ENCODE results near the gene AIM2.
"Not testable (repeated sequence)": the region's sequence is repeated elsewhere in the genome, so short reads cannot be mapped to it uniquely, and the experiment has no call there.

Gene AIM2

GRCh38 chr1:159113596-159114433, 37.2 kb upstream of the AIM2 start:
- TF ChIP-seq CTCF (IDR thresholded peaks at IDR 0.05; ENCODE audit: unreplicated experiment in 3 of 3): no peak
- H3K4me3 Mint-ChIP-seq: no peak overlapping the region
- H3K9me3 Mint-ChIP-seq: no peaks in the 10 kb centered on the region
- H3K27ac Mint-ChIP-seq: no peak overlapping the region
- no peaks in the 10 kb centered on the region for H3K27me3 Mint-ChIP-seq (ENCODE audit: low read depth)
- no peaks in the 10 kb centered on the region for H3K36me3 Mint-ChIP-seq (ENCODE audit: low read depth)
- no peaks in the 10 kb centered on the region for H3K4me1 Mint-ChIP-seq

- H3K27ac Mint-ChIP-seq; H3K4me1 Mint-ChIP-seq; H3K4me3 Mint-ChIP-seq; H3K36me3 Mint-ChIP-seq (ENCODE audit: low read depth); H3K27me3 Mint-ChIP-seq (ENCODE audit: low read depth); H3K9me3 Mint-ChIP-seq: not testable (repeated sequence)
Observed at GRCh38 chr1:159103021-159103420, 26.5 kb upstream of the AIM2 start.

GRCh38 chr1:159100589-159100988, 24.0 kb upstream of the AIM2 start:
- no peaks in the 10 kb centered on the region for H3K27me3 Mint-ChIP-seq (ENCODE audit: low read depth)
- no peaks in the 10 kb centered on the region for H3K4me1 Mint-ChIP-seq
- no peak for TF ChIP-seq CTCF (IDR thresholded peaks at IDR 0.05; ENCODE audit: unreplicated experiment in 3 of 3)
- H3K9me3 Mint-ChIP-seq: no peaks in the 10 kb centered on the region
- no peak overlapping the region for H3K27ac Mint-ChIP-seq
- no peaks in the 10 kb centered on the region for H3K36me3 Mint-ChIP-seq (ENCODE audit: low read depth)
- no peak overlapping the region for H3K4me3 Mint-ChIP-seq

GRCh38 chr1:159098596-159098995, 22.0 kb upstream of the AIM2 start:
- no peak overlapping the region for H3K4me3 Mint-ChIP-seq

GRCh38 chr1:159092036-159092760, 15.6 kb upstream of the AIM2 start:
- Mint-ChIP-seq H3K4me1 (no peaks in the 10 kb centered on the region), H3K9me3 (no peaks in the 10 kb centered on the region), H3K4me3 (no peak overlapping the region), H3K36me3 (ENCODE audit: low read depth) (no peaks in the 10 kb centered on the region), H3K27me3 (ENCODE audit: low read depth) (no peaks in the 10 kb centered on the region), H3K27ac (no peak overlapping the region)
- TF ChIP-seq CTCF (IDR thresholded peaks at IDR 0.05; ENCODE audit: unreplicated experiment in 3 of 3): no peak

More at GRCh38 chr1:159098596-159098995, 22.0 kb upstream of the AIM2 start:
- Mint-ChIP-seq H3K36me3 (ENCODE audit: low read depth) (no peaks in the 10 kb centered on the region), H3K9me3 (no peaks in the 10 kb centered on the region), H3K27ac (no peak overlapping the region), H3K4me1 (no peaks in the 10 kb centered on the region), H3K27me3 (ENCODE audit: low read depth) (no peaks in the 10 kb centered on the region)
- TF ChIP-seq CTCF (IDR thresholded peaks at IDR 0.05; ENCODE audit: unreplicated experiment in 3 of 3): no peak

GRCh38 chr1:159091607-159092031, 15.1 kb upstream of the AIM2 start:
- H3K27ac Mint-ChIP-seq: no peak overlapping the region
- no peak overlapping the region for H3K4me3 Mint-ChIP-seq
- no peak for TF ChIP-seq CTCF (IDR thresholded peaks at IDR 0.05; ENCODE audit: unreplicated experiment in 3 of 3)
- no peaks in the 10 kb centered on the region for H3K9me3 Mint-ChIP-seq
- no peaks in the 10 kb centered on the region for H3K36me3 Mint-ChIP-seq (ENCODE audit: low read depth)
- no peaks in the 10 kb centered on the region for H3K27me3 Mint-ChIP-seq (ENCODE audit: low read depth)
- no peaks in the 10 kb centered on the region for H3K4me1 Mint-ChIP-seq
